ENCODE data around the gene OTUB1.
"Not testable (repeated sequence)": the region's sequence is repeated elsewhere in the genome, so short reads cannot be mapped to it uniquely, and the experiment has no call there.

Gene OTUB1

DNA sequence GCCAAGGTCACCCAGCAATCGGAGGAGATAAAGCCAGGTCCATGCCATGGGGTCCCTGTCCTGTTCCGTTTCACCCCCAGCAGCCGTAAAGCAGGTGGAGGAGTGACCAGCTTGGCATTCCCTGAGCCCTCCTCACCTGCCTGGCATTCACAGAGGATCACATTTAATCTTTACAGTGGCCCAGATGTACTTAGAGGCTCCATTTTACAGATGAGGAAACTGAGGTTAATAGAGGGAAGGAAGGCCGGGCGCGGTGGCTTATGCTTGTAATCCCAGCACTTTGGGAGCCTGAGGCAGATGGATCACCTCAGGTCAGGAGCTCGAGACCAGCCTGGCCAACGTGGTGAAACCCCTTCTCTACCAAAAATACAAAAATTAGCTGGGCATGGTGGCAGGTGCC is 61.1 kb downstream of the OTUB1 start:
- DNase-seq (ENCODE audit: low read depth): not testable (repeated sequence)

All from HS-27A (cell line).